PC-9 (cell line): Measurements from ENCODE around the gene SPATA31D3. TPM values are rescaled to one million over a fixed set of nuclear protein-coding genes. Genes with fewer than 3 reads are reported as not detected.

Source experiments
- BruUV-seq: library from RNA; stranded (reverse); fragments of 400-500 nt; replicated peaks from 2 replicates; lab custom pipeline; 2021; lab: Mats Ljungman, UMichigan
- CTCF ChIA-PET: fragments of 300-600 bp; sonication (Branson Sonifier 250); formaldehyde crosslinking; loops from one replicate; lab custom pipeline; 2022; ENCODE audit warnings: antibody characterized with exemption; lab: Charles Lee
- POLR2A ChIA-PET: fragments of 300-600 bp; sonication (Branson Sonifier 250); formaldehyde crosslinking; loops from one replicate; lab custom pipeline; 2022; ENCODE audit warnings: antibody characterized with exemption; ENCODE audit not compliant: unreplicated experiment; lab: Charles Lee
- DNase-seq, 2 experiments: peaks; one replicate each; pipeline versions ENCODE4 v3.0.0 to v3.0.0-alpha.2; 2015 to 2022; ENCODE audit warnings: mixed read lengths in 1 of 2
- H2AFZ ChIP-seq: fragments of 200-600 bp; sonication (generic); 2 replicates; pipeline ENCODE4 v1.8.1; 2017; ENCODE audit warnings: antibody characterized with exemption
- H3F3A ChIP-seq: fragments of 200-600 bp; sonication (generic); 2 replicates; pipeline ENCODE4 v1.8.1; 2017; ENCODE audit warnings: antibody characterized with exemption, mild to moderate bottlenecking, low read depth; ENCODE audit not compliant: insufficient read depth
- H3K27ac ChIP-seq: fragments of 200-600 bp; sonication (generic); 2 replicates; pipeline ENCODE4 v1.6.1; 2016; ENCODE audit warnings: mixed run types
- H3K27me3 ChIP-seq: fragments of 200-600 bp; sonication (generic); 2 replicates; pipeline ENCODE4 v1.6.1; 2016; ENCODE audit warnings: low read depth, mixed run types; ENCODE audit not compliant: insufficient read depth
- H3K36me3 ChIP-seq: fragments of 200-600 bp; sonication (generic); 2 replicates; pipeline ENCODE4 v1.6.1; 2016; ENCODE audit warnings: low read depth, mixed run types
- H3K4me1 ChIP-seq: fragments of 200-600 bp; sonication (generic); replicated peaks from 2 replicates; pipeline ENCODE4 v1.6.1; 2016; ENCODE audit warnings: mixed run types; ENCODE audit not compliant: insufficient read depth
- H3K4me2 ChIP-seq: fragments of 200-600 bp; sonication (generic); 2 replicates; pipeline ENCODE4 v1.6.1; 2017; ENCODE audit warnings: mixed run types
- H3K4me3 ChIP-seq: fragments of 200-600 bp; sonication (generic); 2 replicates; pipeline ENCODE4 v1.6.1; 2016; ENCODE audit warnings: mixed run types
- H3K79me2 ChIP-seq: fragments of 200-600 bp; sonication (generic); 2 replicates; pipeline ENCODE4 v1.6.1; 2017; ENCODE audit warnings: low read depth, mixed run types
- H3K9me2 ChIP-seq: fragments of 200-600 bp; sonication (generic); 2 replicates; pipeline ENCODE4 v1.8.1; 2017; ENCODE audit warnings: mild to moderate bottlenecking; ENCODE audit not compliant: insufficient read depth
- H3K9me3 ChIP-seq: fragments of 200-600 bp; sonication (generic); 2 replicates; pipeline ENCODE4 v1.8.1; 2016; ENCODE audit warnings: low read depth; ENCODE audit not compliant: insufficient read depth
- H4K20me1 ChIP-seq: fragments of 200-600 bp; sonication (generic); 2 replicates; pipeline ENCODE4 v1.8.1; 2017; ENCODE audit not compliant: insufficient read depth
- CTCF ChIP-seq: fragments of 200-600 bp; sonication (generic); conservative IDR thresholded peaks from 2 replicates; pipeline ENCODE4 v1.6.1; 2017; ENCODE audit warnings: mixed run types, antibody characterized with exemption, mild to moderate bottlenecking, moderate library complexity
- EZH2 ChIP-seq: fragments of 200-600 bp; sonication (generic); IDR thresholded peaks from 2 replicates; pipeline ENCODE4 v1.8.0; 2017; ENCODE audit warnings: antibody characterized with exemption, low read depth
- intact Hi-C: fragments of 100-400 bp; cut with micrococcal nuclease; formaldehyde crosslinking; loops from one replicate; pipeline ENCODE4 v1.10.0; 2022; ENCODE audit not compliant: unreplicated experiment
- total RNA-seq: library from RNA; stranded (reverse); gene quantifications from 2 replicates; pipeline ENCODE4 v1.2.3, GENCODE V29; 2021

The SPATA31D3 gene
- total RNA-seq, 1 experiment from 2014 or later: not detected

- H3K9me3 ChIP-seq: no peaks in the 10 kb centered on the region
- POLR2A ChIA-PET: no interaction called here
- H4K20me1 ChIP-seq: no peaks in the 10 kb centered on the region
- no peak overlapping the region for H2AFZ ChIP-seq
- H3K4me3 ChIP-seq: no peak overlapping the region
- no peaks in the 10 kb centered on the region for H3K27me3 ChIP-seq
- no peak overlapping the region for H3K27ac ChIP-seq
- no peaks in the 10 kb centered on the region for H3K36me3 ChIP-seq
- no peak for DNase-seq
- no peaks in the 10 kb centered on the region for H3K9me2 ChIP-seq
- no TSS peak for BruUV-seq
- no peaks in the 10 kb centered on the region for H3F3A ChIP-seq
- TF ChIP-seq CTCF (no peak), EZH2 (no peak)
- CTCF ChIA-PET: no interaction called here
- intact Hi-C loops: no loop called here
- no peaks in the 10 kb centered on the region for H3K79me2 ChIP-seq
- H3K4me2 ChIP-seq: no peak overlapping the region
- H3K4me1 ChIP-seq: no peaks in the 10 kb centered on the region
Observed at GRCh38 chr9:81896070-81896469, 47.2 kb upstream of the SPATA31D3 start.

- TF ChIP-seq CTCF (no peak), EZH2 (no peak)
- DNase-seq: no peak
- no peaks in the 10 kb centered on the region for H3K9me2 ChIP-seq
- H3K4me2 ChIP-seq: no peak overlapping the region
- no peaks in the 10 kb centered on the region for H3F3A ChIP-seq
- POLR2A ChIA-PET: no interaction called here
- no peaks in the 10 kb centered on the region for H3K36me3 ChIP-seq
- no peaks in the 10 kb centered on the region for H3K4me1 ChIP-seq
- CTCF ChIA-PET: no interaction called here
- intact Hi-C loops: no loop called here
- H2AFZ ChIP-seq: no peak overlapping the region
- H3K4me3 ChIP-seq: no peak overlapping the region
- no peaks in the 10 kb centered on the region for H3K79me2 ChIP-seq
- no peaks in the 10 kb centered on the region for H3K27me3 ChIP-seq
- no peaks in the 10 kb centered on the region for H3K9me3 ChIP-seq
- no peaks in the 10 kb centered on the region for H4K20me1 ChIP-seq
- no TSS peak for BruUV-seq
- no peak overlapping the region for H3K27ac ChIP-seq
Observed at GRCh38 chr9:81898851-81899250, 44.4 kb upstream of the SPATA31D3 start.

- Histone ChIP-seq H3K4me1 (no peaks in the 10 kb centered on the region), H3F3A (no peaks in the 10 kb centered on the region), H3K9me2 (no peaks in the 10 kb centered on the region), H3K27me3 (no peaks in the 10 kb centered on the region), H4K20me1 (no peaks in the 10 kb centered on the region), H3K9me3 (no peaks in the 10 kb centered on the region), H3K27ac (no peak overlapping the region), H3K36me3 (no peaks in the 10 kb centered on the region), H3K4me2 (no peak overlapping the region), H3K79me2 (no peaks in the 10 kb centered on the region), H2AFZ (no peak overlapping the region), H3K4me3 (no peak overlapping the region)
- intact Hi-C loops: no loop called here
- TF ChIP-seq EZH2 (no peak), CTCF (no peak)
- ChIA-PET CTCF (no interaction called here), POLR2A (no interaction called here)
- no TSS peak for BruUV-seq
- DNase-seq: no peak
Observed at GRCh38 chr9:81902196-81902595, 41.1 kb upstream of the SPATA31D3 start.
